GM12878 (cell line): Measurements from ENCODE around the gene ADGRD1. TPM values are rescaled to one million over a fixed set of nuclear protein-coding genes. Genes with fewer than 3 reads are reported as not detected.

Source experiments
- ATAC-seq: fragments of 200-7000 bp; cut with Tn5 transposase; 3 replicates; pipeline ENCODE4 v1.9.1; 2020; ENCODE audit warnings: mild to moderate bottlenecking, moderate library complexity
- BruUV-seq: library from RNA; stranded (reverse); fragments of 400-500 nt; replicated peaks from 2 replicates; lab custom pipeline; 2021; lab: Mats Ljungman, UMichigan
- CTCF ChIA-PET: fragments of 300-600 bp; sonication (Branson Sonifier 250); formaldehyde crosslinking; extraction: SDS; loops from one replicate; lab custom pipeline; 2021; ENCODE audit warnings: inconsistent platforms; lab: Yijun Ruan, JAX
- POLR2A ChIA-PET: fragments of 350-600 bp; formaldehyde crosslinking; extraction: SDS; loops from one replicate; lab custom pipeline; 2021; ENCODE audit warnings: inconsistent platforms; lab: Charles Lee
- RAD21 ChIA-PET: fragments of 300-600 bp; sonication (Branson Sonifier 250); formaldehyde crosslinking; loops from one replicate; lab custom pipeline; 2023; ENCODE audit warnings: antibody characterized with exemption; ENCODE audit not compliant: unreplicated experiment; lab: Charles Lee
- SMC1A ChIA-PET: fragments of 300-600 bp; sonication (Branson Sonifier 250); formaldehyde crosslinking; loops from one replicate; lab custom pipeline; 2023; ENCODE audit not compliant: unreplicated experiment, uncharacterized antibody; lab: Charles Lee
- DNase-seq: peaks from one replicate; pipeline ENCODE4 v3.0.0-alpha.2; 2011; ENCODE audit warnings: low read depth, low spot score
- FAIRE-seq: peaks from 3 replicates; lab custom pipeline; 2011; peaks lifted over from hg19 to GRCh38; lab: Jason Lieb, UNC
- H2AFZ ChIP-seq: 2 replicates; pipeline ENCODE4 v1.6.0; 2011; ENCODE audit warnings: low read depth, low read length, control low read depth; ENCODE audit not compliant: control insufficient read depth
- H3K27ac ChIP-seq: 2 replicates; pipeline ENCODE4 v1.5.1; 2011; ENCODE audit warnings: control low read depth; ENCODE audit not compliant: control insufficient read depth, insufficient read depth
- H3K27me3 ChIP-seq, 2 experiments: replicated peaks in 1 of 2; 2 replicates each; pipeline versions ENCODE4 v1.6.0 to v1.6.1; 2011; ENCODE audit warnings: low read length in 1 of 2; ENCODE audit not compliant: control insufficient read depth in 2 of 2, insufficient read depth in 2 of 2
- H3K36me3 ChIP-seq, 2 experiments: 2 replicates each; pipeline ENCODE4 v1.5.1; 2011; ENCODE audit warnings: low read length in 1 of 2; ENCODE audit not compliant: control insufficient read depth in 2 of 2, insufficient read depth in 2 of 2
- H3K4me1 ChIP-seq: 2 replicates; pipeline ENCODE4 v1.6.1; 2011; ENCODE audit warnings: mild to moderate bottlenecking, low read length, moderate library complexity, mixed read lengths; ENCODE audit not compliant: control insufficient read depth, insufficient read depth
- H3K4me2 ChIP-seq: 2 replicates; pipeline ENCODE4 v1.6.0; 2011; ENCODE audit warnings: control low read depth; ENCODE audit not compliant: control insufficient read depth, insufficient read depth
- H3K4me3 ChIP-seq: fragments of 200-600 bp; sonication (generic); 2 replicates; pipeline ENCODE4 v1.5.1; 2016
- H3K79me2 ChIP-seq: 2 replicates; pipeline ENCODE4 v1.6.0; 2011; ENCODE audit warnings: low read length; ENCODE audit not compliant: control insufficient read depth, insufficient read depth
- H3K9ac ChIP-seq: 2 replicates; pipeline ENCODE4 v1.8.0; 2011; ENCODE audit warnings: low read length, control low read depth, mixed read lengths; ENCODE audit not compliant: control insufficient read depth, insufficient read depth
- H3K9me3 ChIP-seq: replicated peaks from 3 replicates; pipeline ENCODE4 v1.5.1; 2011; ENCODE audit warnings: mild to moderate bottlenecking, low read length; ENCODE audit not compliant: control insufficient read depth, insufficient read depth
- H4K20me1 ChIP-seq: 2 replicates; pipeline ENCODE4 v1.6.0; 2011; ENCODE audit not compliant: control insufficient read depth, insufficient read depth
- CREM ChIP-seq: IDR thresholded peaks from 2 replicates; pipeline ENCODE4 v1.6.1; 2014; ENCODE audit warnings: antibody characterized with exemption, low read depth
- ETV6 ChIP-seq, 2 experiments: fragments of 450-650 bp in 1 of 2; IDR thresholded peaks in 1 of 2; conservative IDR thresholded peaks in 1 of 2; 2 replicates each; pipeline ENCODE4 v1.6.1; 2014; ENCODE audit warnings: antibody characterized with exemption in 1 of 2, borderline replicate concordance in 1 of 2, low read depth in 1 of 2, mild to moderate bottlenecking in 1 of 2, moderate library complexity in 1 of 2
- HDAC2 ChIP-seq: fragments of 200-600 bp; sonication (generic); IDR thresholded peaks from 2 replicates; pipeline ENCODE4 v1.6.1; 2017
- NR2C1 ChIP-seq: fragments of 450-650 bp; IDR thresholded peaks from 2 replicates; pipeline ENCODE4 v1.6.1; 2017; ENCODE audit warnings: antibody characterized with exemption, mild to moderate bottlenecking, moderate library complexity
- RBBP5 ChIP-seq: fragments of 200-600 bp; sonication (generic); conservative IDR thresholded peaks from 2 replicates; pipeline ENCODE4 v1.6.1; 2016
- RUNX3 ChIP-seq: IDR thresholded peaks from 2 replicates; pipeline ENCODE4 v1.6.1; 2012; ENCODE audit warnings: low read length, inconsistent platforms
- SREBF1 ChIP-seq: IDR thresholded peaks from 2 replicates; pipeline ENCODE4 v1.6.1; 2012; ENCODE audit warnings: mild to moderate bottlenecking, low read length
- TAF1 ChIP-seq: IDR thresholded peaks from 2 replicates; pipeline ENCODE4 v1.6.1; 2011; ENCODE audit warnings: mild to moderate bottlenecking, low read depth, low read length, borderline replicate concordance
- TARDBP ChIP-seq: IDR thresholded peaks from 2 replicates; pipeline ENCODE4 v1.6.1; 2016; ENCODE audit warnings: borderline replicate concordance
- ZNF217 ChIP-seq: fragments of 450-650 bp; IDR thresholded peaks from 2 replicates; pipeline ENCODE4 v1.6.1; 2017; ENCODE audit warnings: antibody characterized with exemption, mild to moderate bottlenecking
- WGBS: methylation state at CpG from one replicate; pipeline ENCODE4 v1.1.6; 2016; ENCODE audit warnings: low lambda C conversion rate; ENCODE audit not compliant: insufficient replicate concordance, insufficient coverage; ENCODE audit errors: missing lambda C conversion rate; 5-methylcytosine and 5-hydroxymethylcytosine counted together
- in situ Hi-C: fragments of 300-500 bp; cut with MboI; formaldehyde crosslinking; loops from 9 replicates; pipeline ENCODE4 v1.14.3; 2018; ENCODE audit warnings: mixed read lengths
- intact Hi-C: fragments of 100-400 bp; cut with micrococcal nuclease; formaldehyde crosslinking; loops from one replicate; pipeline ENCODE4 v1.14.2; 2022; ENCODE audit not compliant: unreplicated experiment
- polyA plus RNA-seq, 11 experiments: library from polyadenylated mRNA; depleted of rRNA in 4 of 11; unstranded in 6 of 11; stranded (reverse) in 5 of 11; fragments of >200 nt; fragmentation: Nextera tagmentation in 4 of 11; fragmentation: Illumina TruSeq in 1 of 11; extraction: Ambion mirVana in 4 of 11; extraction: Trizol in 1 of 11; gene quantifications; 1 replicate in 1 of 11; 2 replicates in 10 of 11; pipeline versions ENCODE4 v1.2.1 to v1.2.3, GENCODE V29; 2011 to 2016; ENCODE audit warnings: inconsistent platforms in 2 of 11, missing spikeins in 2 of 11, low read depth in 1 of 11
- total RNA-seq, 4 experiments: library from RNA; depleted of rRNA in 3 of 4; stranded (reverse); fragments of >200 nt in 3 of 4; fragmentation: Illumina TruSeq in 1 of 4; extraction: Trizol in 1 of 4; gene quantifications; 2 replicates each; pipeline versions ENCODE4 v1.2.1 to v1.2.3, GENCODE V29; 2013 to 2021

The ADGRD1 gene
- total and polyA plus RNA-seq, 10 of the 15 experiments (the other 5 are each of a cell fraction or from before 2014, with no cell fraction given): 0.15 to 12.7 (median 1.2) TPM

DNA sequence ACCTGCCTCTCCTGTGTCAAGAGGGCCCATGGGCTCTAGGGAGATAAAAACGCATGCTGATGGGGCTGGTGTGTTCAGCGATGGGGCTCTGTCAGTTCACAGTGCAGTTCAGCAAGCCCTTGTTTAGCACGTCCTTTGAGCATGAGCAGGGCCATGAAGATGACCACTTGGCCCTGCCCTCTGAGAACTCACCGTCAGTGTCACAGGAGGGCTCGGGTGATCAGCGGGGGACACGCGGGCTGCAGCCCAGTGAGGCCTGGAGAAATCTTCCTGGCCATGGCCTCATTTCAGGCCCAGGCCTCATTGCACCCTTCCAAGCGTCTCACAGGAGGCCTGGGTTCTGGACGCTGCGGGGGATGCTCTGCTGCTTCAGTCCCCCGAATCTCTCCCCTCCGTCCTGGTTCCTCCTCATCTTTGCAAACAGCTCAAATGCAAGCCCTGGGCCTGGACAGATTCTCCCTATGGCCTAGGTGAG is 181.6 kb downstream of the ADGRD1 start (continued):
- TF ChIP-seq ETV6 (conservative IDR thresholded peaks at IDR 0.05 in 1 of 2, IDR thresholded peaks at IDR 0.05 in 1 of 2; ENCODE audit: borderline replicate concordance in 1 of 2, low read depth in 1 of 2) (no peak), TARDBP (no peak), RUNX3 (no peak), NR2C1 (no peak), TAF1 (no peak)

DNA sequence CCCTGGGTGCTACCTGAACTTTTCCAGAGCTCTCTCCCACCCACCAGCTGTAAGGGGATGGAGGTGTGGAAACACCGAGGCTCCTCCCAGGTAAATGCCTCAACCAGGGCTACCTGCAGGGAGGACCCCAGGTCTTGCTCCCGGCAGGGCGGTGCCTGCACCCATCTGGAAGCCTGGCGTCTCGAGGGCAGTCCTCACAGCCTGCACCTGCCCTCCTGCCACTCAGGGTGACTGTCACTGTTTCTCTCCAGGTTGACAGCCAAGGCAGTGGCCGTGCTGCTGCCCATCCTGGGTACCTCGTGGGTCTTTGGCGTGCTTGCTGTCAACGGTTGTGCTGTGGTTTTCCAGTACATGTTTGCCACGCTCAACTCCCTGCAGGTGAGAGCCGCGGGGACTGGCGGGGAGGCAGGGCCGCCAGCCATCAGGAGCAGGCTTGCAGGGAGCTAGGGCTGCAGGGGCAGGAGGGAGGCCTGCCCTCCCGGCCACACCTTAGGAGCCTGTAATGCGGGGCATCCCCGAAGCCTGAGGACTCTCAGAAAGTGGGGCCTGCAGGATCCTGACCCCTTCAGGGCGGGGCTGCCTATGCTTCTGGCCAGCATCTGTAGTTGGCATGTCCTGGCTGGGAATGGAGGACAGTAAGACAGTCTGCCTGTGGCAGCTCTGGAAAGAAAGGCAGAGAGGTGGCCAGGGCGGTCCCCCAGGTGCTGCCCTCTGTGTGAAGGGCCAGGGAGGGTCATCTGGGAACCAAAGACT is 182.3 kb downstream of the ADGRD1 start:
- no peak overlapping the region for H3K4me2 ChIP-seq
- POLR2A ChIA-PET: no interaction called here
- no peaks in the 10 kb centered on the region for H4K20me1 ChIP-seq
- CTCF ChIA-PET: interaction anchor here (6.2 kb wide), 1 partner anchor 30 kb away, joined by 198 read pairs; no protein-coding TSS in a partner anchor
- no peak overlapping the region for H3K27ac ChIP-seq
- no peak for DNase-seq
- H3K4me1 ChIP-seq: no peaks in the 10 kb centered on the region
- no peaks in the 10 kb centered on the region for H3K9me3 ChIP-seq
- no peak overlapping the region for H3K4me3 ChIP-seq
- H3K79me2 ChIP-seq: no peaks in the 10 kb centered on the region
- ATAC-seq: no peak
- SMC1A ChIA-PET: interaction anchor here (6.5 kb wide), 1 partner anchor 31 kb away, joined by 86 read pairs; no protein-coding TSS in a partner anchor
- in situ Hi-C loops: no loop called here
- no peaks in the 10 kb centered on the region for H3K27me3 ChIP-seq
- intact Hi-C loops: no loop called here
- H2AFZ ChIP-seq: no peak overlapping the region
- BruUV-seq: no TSS peak
- no peak for FAIRE-seq
- no peak overlapping the region for H3K9ac ChIP-seq
- RAD21 ChIA-PET: no interaction called here
- no peaks in the 10 kb centered on the region for H3K36me3 ChIP-seq
- TF ChIP-seq SREBF1 (no peak), RBBP5 (no peak), ZNF217 (no peak), CREM (no peak), HDAC2 (no peak), NR2C1 (no peak)
- WGBS: 56% methylated on average over 19 of the region's 19 CpGs
